ENCODE measurements around the gene CD63.

Gene CD63

GRCh38 chr12:55725556-55725955, 3.3 kb downstream of the CD63 start:
- DNase-seq (ENCODE audit: low read depth) = no peak
- TF ChIP-seq MYC (IDR thresholded peaks at IDR 0.05; ENCODE audit: low read depth, low read length) = no peak
- TF ChIP-seq, protein P1, sequence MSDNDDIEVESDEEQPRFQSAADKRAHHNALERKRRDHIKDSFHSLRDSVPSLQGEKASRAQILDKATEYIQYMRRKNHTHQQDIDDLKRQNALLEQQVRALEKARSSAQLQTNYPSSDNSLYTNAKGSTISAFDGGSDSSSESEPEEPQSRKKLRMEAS (IDR thresholded peaks at IDR 0.05; ENCODE audit: low read depth, low read length) = no peak
- TF ChIP-seq CTCF (IDR thresholded peaks at IDR 0.05; ENCODE audit: low read depth, low read length) = no peak
- TF ChIP-seq POLR2A (IDR thresholded peaks at IDR 0.05; ENCODE audit: extremely low read depth, insufficient read length) = no peak
- no peak overlapping the region for H3K4me3 ChIP-seq (ENCODE audit: low read depth, low read length)

- DNase-seq (ENCODE audit: low read depth) = no peak
- no peak overlapping the region for H3K4me3 ChIP-seq (ENCODE audit: low read depth, low read length)
- TF ChIP-seq, protein P1 (IDR thresholded peaks at IDR 0.05; ENCODE audit: low read depth, low read length) = no peak
- no peak for TF ChIP-seq POLR2A (IDR thresholded peaks at IDR 0.05; ENCODE audit: extremely low read depth, insufficient read length)
- no peak for TF ChIP-seq CTCF (IDR thresholded peaks at IDR 0.05; ENCODE audit: low read depth, low read length)
- no peak for TF ChIP-seq MYC (IDR thresholded peaks at IDR 0.05; ENCODE audit: low read depth, low read length)
These were observed 3.9 kb downstream of the CD63 start for GRCh38 chr12:55724940-55725309.

DNA sequence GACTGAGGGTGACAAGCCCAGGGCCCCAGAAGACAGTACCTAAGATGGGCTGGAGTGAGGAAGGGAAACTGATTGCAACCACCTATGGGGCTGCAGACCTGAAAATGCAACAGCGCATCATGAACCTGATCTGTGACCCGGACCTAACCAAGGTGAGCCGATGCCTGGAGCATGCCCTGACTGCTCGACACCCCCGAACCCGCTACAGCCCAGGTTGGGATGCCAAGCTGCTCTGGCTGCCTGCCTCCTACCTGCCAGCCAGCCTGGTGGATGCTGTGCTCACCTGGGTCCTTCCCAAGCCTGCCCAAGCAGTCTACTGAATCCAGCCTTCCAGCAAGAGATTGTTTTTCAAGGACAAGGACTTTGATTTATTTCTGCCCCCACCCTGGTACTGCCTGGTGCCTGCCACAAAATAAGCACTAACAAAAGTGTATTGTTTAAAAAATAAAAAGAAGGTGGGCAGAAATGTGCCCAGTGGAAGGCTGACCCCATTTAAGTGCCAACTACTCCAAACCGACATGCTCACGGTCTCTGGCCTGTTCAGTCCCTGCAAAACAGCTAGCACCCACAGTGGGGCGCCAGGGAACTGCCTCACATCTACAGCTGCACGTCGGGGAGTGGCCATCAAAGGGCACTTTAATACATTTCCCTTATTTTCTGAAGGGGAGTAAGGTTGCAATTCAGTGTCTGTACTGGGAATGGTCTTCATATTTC, 4.4 kb downstream of the CD63 start:
- no peak overlapping the region for H3K4me3 ChIP-seq (ENCODE audit: low read depth, low read length)
- peak; percentile 84 for DNase-seq (ENCODE audit: low read depth)
- peak; percentile 88 for TF ChIP-seq CTCF (IDR thresholded peaks at IDR 0.05; ENCODE audit: low read depth, low read length)
- TF ChIP-seq, protein P1 (IDR thresholded peaks at IDR 0.05; ENCODE audit: low read depth, low read length) = peak; percentile 6; the same call in 1 of the 2 replicates
- TF ChIP-seq POLR2A (IDR thresholded peaks at IDR 0.05; ENCODE audit: extremely low read depth, insufficient read length) = no peak

GRCh38 chr12:55723516-55724225, 5.1 kb downstream of the CD63 start:
- TF ChIP-seq CTCF (IDR thresholded peaks at IDR 0.05; ENCODE audit: low read depth, low read length) = no peak
- H3K4me3 ChIP-seq (ENCODE audit: low read depth, low read length) = no peak overlapping the region

DNA sequence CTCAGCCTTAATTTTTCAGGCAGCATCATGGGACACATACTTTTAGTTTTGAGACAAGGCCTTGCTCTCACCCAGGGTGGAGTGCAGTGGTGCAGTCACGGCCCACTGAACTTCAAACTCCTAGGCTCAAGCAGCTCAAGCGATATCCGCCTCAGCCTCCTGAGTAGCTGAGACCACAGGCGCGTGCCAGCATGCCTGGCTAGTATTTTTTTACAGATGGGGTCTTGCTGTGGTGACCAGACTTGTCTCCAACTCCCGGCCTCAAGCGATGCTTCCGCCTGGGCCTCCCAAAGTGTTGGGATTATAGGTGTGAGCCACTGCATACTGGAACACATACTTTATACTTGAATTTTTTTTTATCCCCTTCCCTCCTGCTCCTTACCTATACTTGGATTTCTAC, 5.9 kb downstream of the CD63 start:
- no peak for TF ChIP-seq MYC (IDR thresholded peaks at IDR 0.05; ENCODE audit: low read depth, low read length)
- no peak for TF ChIP-seq POLR2A (IDR thresholded peaks at IDR 0.05; ENCODE audit: extremely low read depth, insufficient read length)
- TF ChIP-seq, protein P1 (IDR thresholded peaks at IDR 0.05; ENCODE audit: low read depth, low read length) = no peak
- TF ChIP-seq CTCF (IDR thresholded peaks at IDR 0.05; ENCODE audit: low read depth, low read length) = no peak
- no peak for DNase-seq (ENCODE audit: low read depth)
- no peak overlapping the region for H3K4me3 ChIP-seq (ENCODE audit: low read depth, low read length)

More at GRCh38 chr12:55723516-55724225, 5.1 kb downstream of the CD63 start:
- DNase-seq (ENCODE audit: low read depth) = no peak

Data from NB4 (cell line).